K562 (cell line): Measurements from ENCODE around the gene ACP6. TPM values are rescaled to one million over a fixed set of nuclear protein-coding genes. Genes with fewer than 3 reads are reported as not detected.

Experiments used
- ATAC-seq: fragments of 200-7000 bp; cut with Tn5 transposase; 3 replicates; pipeline ENCODE4 v1.9.1; 2020; ENCODE audit warnings: moderate library complexity
- BruUV-seq: library from RNA; stranded (reverse); fragments of 400-500 nt; replicated peaks from 2 replicates; lab custom pipeline; 2021; lab: Mats Ljungman, UMichigan
- CTCF ChIA-PET: fragments of 300-600 bp; formaldehyde crosslinking; extraction: SDS; loops from one replicate; lab custom pipeline; 2021; ENCODE audit warnings: low intra/inter-chr PET ratio; lab: Yijun Ruan, JAX
- POLR2A ChIA-PET: fragments of 300-600, 350-650 bp; sonication (Branson Sonifier 250); formaldehyde crosslinking; extraction: SDS; loops from one replicate; lab custom pipeline; 2021; ENCODE audit warnings: antibody characterized with exemption, inconsistent platforms; lab: Yijun Ruan, JAX
- DNase-seq, 4 experiments: peaks; one replicate each; pipeline versions ENCODE4 v3.0.0 to v3.0.0-alpha.2; 2011 to 2018; ENCODE audit warnings: low spot score in 3 of 4, mixed read lengths in 3 of 4; ENCODE audit errors: extremely low read depth in 1 of 4
- FAIRE-seq: peaks from 2 replicates; lab custom pipeline; 2011; peaks lifted over from hg19 to GRCh38; lab: Jason Lieb, UNC
- H2AFZ ChIP-seq: 2 replicates; pipeline ENCODE4 v1.6.0; 2011; ENCODE audit warnings: low read depth, low read length, control low read depth, inconsistent platforms
- H3K27ac ChIP-seq: fragments of 200-600 bp; 3 replicates; pipeline ENCODE4 v1.8.0; 2011; ENCODE audit warnings: low read depth, mild to moderate bottlenecking, control low read depth, inconsistent platforms, low read length, moderate library complexity, mixed read lengths; ENCODE audit errors: extremely low read depth
- H3K27me3 ChIP-seq, 2 experiments: fragments of 300-600 bp in 1 of 2; 2 replicates in 1 of 2; 3 replicates in 1 of 2; pipeline versions ENCODE4 v1.6.0 to v1.8.0; 2011; ENCODE audit warnings: inconsistent platforms in 2 of 2, low read length in 2 of 2, mild to moderate bottlenecking in 1 of 2, mixed read lengths in 1 of 2, moderate library complexity in 1 of 2; ENCODE audit not compliant: control insufficient read depth in 2 of 2, insufficient read depth in 2 of 2
- H3K36me3 ChIP-seq: fragments of 300-600 bp; 3 replicates; pipeline ENCODE4 v1.8.0; 2011; ENCODE audit warnings: mild to moderate bottlenecking, low read length, inconsistent platforms; ENCODE audit not compliant: control insufficient read depth, insufficient read depth
- H3K4me1 ChIP-seq, 2 experiments: fragments of 200-600 bp in 1 of 2; replicated peaks in 1 of 2; 2 replicates in 1 of 2; 3 replicates in 1 of 2; pipeline versions ENCODE4 v1.5.1 to v1.8.0; 2011; ENCODE audit warnings: inconsistent platforms in 2 of 2, low read length in 2 of 2, mild to moderate bottlenecking in 1 of 2, mixed read lengths in 1 of 2, moderate library complexity in 1 of 2; ENCODE audit not compliant: control insufficient read depth in 2 of 2, insufficient read depth in 2 of 2
- H3K4me2 ChIP-seq: 2 replicates; pipeline ENCODE4 v1.6.1; 2011; ENCODE audit warnings: low read length, control low read depth, inconsistent platforms, mixed read lengths; ENCODE audit not compliant: insufficient read depth
- H3K4me3 ChIP-seq: fragments of 200-600 bp; sonication (generic), shearing (Covaris generic); 2 replicates; pipeline ENCODE4 v1.5.1; 2016; ENCODE audit warnings: control low read depth, inconsistent platforms
- H3K79me2 ChIP-seq: fragments of 200-600 bp; 3 replicates; pipeline ENCODE4 v1.8.0; 2011; ENCODE audit warnings: low read length, inconsistent platforms; ENCODE audit not compliant: control insufficient read depth, insufficient read depth
- H3K9ac ChIP-seq, 2 experiments: 2 replicates each; pipeline versions ENCODE4 v1.6.0 to v1.6.1; 2011; ENCODE audit warnings: low read depth in 2 of 2, low read length in 2 of 2, control low read depth in 1 of 2, inconsistent platforms in 1 of 2, mild to moderate bottlenecking in 1 of 2, mixed read lengths in 1 of 2; ENCODE audit not compliant: insufficient read depth in 1 of 2
- H3K9me1 ChIP-seq: one replicate; pipeline ENCODE4 v1.6.0; 2011; ENCODE audit warnings: inconsistent platforms, mild to moderate bottlenecking, low read length, moderate library complexity; ENCODE audit not compliant: control insufficient read depth, insufficient read depth
- H3K9me3 ChIP-seq: replicated peaks from 2 replicates; pipeline ENCODE4 v1.5.1; 2011; ENCODE audit warnings: low read depth, low read length, inconsistent platforms; ENCODE audit not compliant: control insufficient read depth, insufficient read depth
- H4K20me1 ChIP-seq: replicated peaks from 2 replicates; pipeline ENCODE4 v1.6.1; 2011; ENCODE audit warnings: low read length, inconsistent platforms, mixed read lengths; ENCODE audit not compliant: control insufficient read depth, insufficient read depth
- E2F6 ChIP-seq, 2 experiments: IDR thresholded peaks; 2 replicates each; pipeline ENCODE4 v1.6.1; 2011; ENCODE audit warnings: borderline replicate concordance in 1 of 2, control low read depth in 1 of 2, low read depth in 1 of 2, low read length in 1 of 2, mild to moderate bottlenecking in 1 of 2, mixed read lengths in 1 of 2, moderate library complexity in 1 of 2; ENCODE audit not compliant: insufficient read depth in 1 of 2, insufficient read length in 1 of 2, poor library complexity in 1 of 2, severe bottlenecking in 1 of 2; ENCODE audit errors: extremely low read depth in 1 of 2
- MECOM ChIP-seq: fragments of 250-450 bp; sonication (Bioruptor Pico); IDR thresholded peaks from 2 replicates; pipeline ENCODE4 v1.8.0; 2022; ENCODE audit warnings: inconsistent platforms
- PHF20 ChIP-seq: fragments of 450-650 bp; IDR thresholded peaks from 2 replicates; pipeline ENCODE4 v1.6.1; 2018; ENCODE audit not compliant: partially characterized antibody
- PHF21A ChIP-seq: fragments of 450-650 bp; IDR thresholded peaks from 2 replicates; pipeline ENCODE4 v1.6.1; 2017; ENCODE audit warnings: low read depth, borderline replicate concordance
- TCF3 ChIP-seq: sonication (generic); formaldehyde crosslinking; IDR thresholded peaks from 2 replicates; pipeline ENCODE4 v1.4.0; 2020; ENCODE audit warnings: mild to moderate bottlenecking, missing genetic modification reagents
- U2AF1 ChIP-seq: fragments of 200-400 bp; formaldehyde crosslinking; optimal IDR thresholded peaks from 2 replicates; pipeline ENCODE3; 2017; ENCODE audit warnings: mild to moderate bottlenecking, low read depth, low read length, moderate library complexity
- ZNF23 ChIP-seq: fragments of 250-450 bp; sonication (Bioruptor Pico); IDR thresholded peaks from 2 replicates; pipeline ENCODE4 v1.4.0; 2020; ENCODE audit warnings: mild to moderate bottlenecking
- WGBS: fragments of 100-300 bp; shearing (Covaris generic); methylation state at CpG from one replicate; pipeline ENCODE4 v1.1.6; 2016; ENCODE audit warnings: low coverage, mixed read lengths; ENCODE audit not compliant: insufficient coverage; ENCODE audit errors: missing lambda C conversion rate; 5-methylcytosine and 5-hydroxymethylcytosine counted together
- in situ Hi-C: fragments of 300-500 bp; cut with MboI; formaldehyde crosslinking; loops from 4 replicates; pipeline ENCODE4 v1.15.0; 2018; ENCODE audit warnings: inconsistent platforms, mixed read lengths
- intact Hi-C: fragments of 100-400 bp; cut with micrococcal nuclease; formaldehyde crosslinking; loops from 2 replicates; pipeline ENCODE4 v1.14.2; 2022
- polyA plus RNA-seq, 8 experiments: library from polyadenylated mRNA; depleted of rRNA in 4 of 8; stranded (reverse) in 5 of 8; unstranded in 3 of 8; fragments of >200 nt; fragmentation: Nextera tagmentation in 2 of 8; fragmentation: Illumina TruSeq in 1 of 8; extraction: Ambion mirVana in 2 of 8; extraction: Trizol in 1 of 8; gene quantifications; 2 replicates each; pipeline versions ENCODE4 v1.2.1 to v1.2.3, GENCODE V29; 2011 to 2014; ENCODE audit warnings: inconsistent platforms in 1 of 8, missing spikeins in 1 of 8
- total RNA-seq, 7 experiments: library from RNA; depleted of rRNA in 6 of 7; stranded (reverse); fragments of >200 nt in 6 of 7; fragmentation: Illumina TruSeq in 2 of 7; extraction: Trizol in 2 of 7; gene quantifications; 2 replicates each; pipeline versions ENCODE4 v1.2.1 to v1.2.3, GENCODE V29; 2011 to 2021; ENCODE audit warnings: low replicate concordance in 1 of 7

Gene ACP6
- total and polyA plus RNA-seq, 9 of the 15 experiments (the other 6 are each of a cell fraction or from before 2014, with no cell fraction given), result 0.05 to 1.4 (median 0.49) TPM

DNA sequence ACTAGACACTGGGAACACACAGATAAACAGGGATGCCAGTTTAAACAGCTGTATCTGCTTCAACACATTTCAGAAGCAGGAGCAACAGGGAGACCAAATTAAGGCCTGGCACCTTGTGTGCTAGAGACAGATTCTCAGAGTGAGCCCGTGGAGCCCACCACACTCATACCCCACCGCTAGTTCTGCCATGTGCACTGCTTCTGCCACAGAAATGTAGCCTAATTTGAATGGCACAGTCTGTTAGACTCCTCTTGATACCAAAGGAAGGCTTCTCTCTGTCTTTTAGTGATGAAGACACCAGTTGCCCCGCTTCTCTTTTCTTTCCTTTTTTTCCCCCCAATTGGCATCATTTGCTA, 29.3 kb upstream of the ACP6 start:
- BruUV-seq, result no TSS peak
- no peaks in the 10 kb centered on the region for H3K9me3 ChIP-seq
- in situ Hi-C loops (no loop called here), intact Hi-C loops (loop anchor here (1.0 to 5.0 kb wide), 2 partner anchors 57 to 204 kb away; no protein-coding TSS in a partner anchor)
- no peaks in the 10 kb centered on the region for H3K4me1 ChIP-seq
- no peak overlapping the region for H3K4me3 ChIP-seq
- TF ChIP-seq U2AF1 (no peak), ZNF23 (CRISPR knock-in tag) (no peak), TCF3 (CRISPR knock-in tag) (no peak), E2F6 (IDR thresholded peaks at IDR 0.05; ENCODE audit: borderline replicate concordance in 1 of 2, extremely low read depth in 1 of 2, insufficient read depth in 1 of 2, insufficient read length in 1 of 2, low read depth in 1 of 2, low read length in 1 of 2, poor library complexity in 1 of 2, severe bottlenecking in 1 of 2) (no peak), PHF21A (no peak), MECOM (CRISPR knock-in tag) (no peak), PHF20 (no peak)
- ChIA-PET POLR2A (no interaction called here), CTCF (no interaction called here)
- H3K27ac ChIP-seq, result no peak overlapping the region
- WGBS, result 7% methylated on average over 3 of the region's 3 CpGs
- no peaks in the 10 kb centered on the region; the same call in 1 of the 2 replicates for H4K20me1 ChIP-seq
- H3K9me1 ChIP-seq, result no peaks in the 10 kb centered on the region
- DNase-seq, result no peak
- H3K9ac ChIP-seq, result no peak overlapping the region
- ATAC-seq, result no peak
- H2AFZ ChIP-seq, result no peak overlapping the region
- H3K36me3 ChIP-seq, result no peaks in the 10 kb centered on the region
- FAIRE-seq, result no peak
- H3K4me2 ChIP-seq, result no peak overlapping the region
- no peaks in the 10 kb centered on the region for H3K79me2 ChIP-seq
- peaks cover 0 to 15% of the 10 kb centered on the region in 2 experiments; a peak in 2 of 5 replicates for H3K27me3 ChIP-seq
